ENCODE measurements around the gene ZNF428.
"Not testable (repeated sequence)": the region's sequence is repeated elsewhere in the genome, so short reads cannot be mapped to it uniquely, and the experiment has no call there.

The ZNF428 gene

GRCh38 chr19:43639519-43640423 is 20.3 kb upstream of the ZNF428 start, which contains the start of gene CADM4:
Gene CADM4 (minus strand): TSS chr19:43639850. CDS start chr19:43639790, 60 bp downstream.
- DNase-seq (ENCODE audit: low read depth) = peak; percentile 29

GRCh38 chr19:43638995-43639518 is 19.6 kb upstream of the ZNF428 start:
- DNase-seq (ENCODE audit: low read depth) = no peak

GRCh38 chr19:43638214-43638994 is 19.0 kb upstream of the ZNF428 start:
- DNase-seq (ENCODE audit: low read depth) = no peak

GRCh38 chr19:43636121-43636683 is 16.8 kb upstream of the ZNF428 start:
- DNase-seq (ENCODE audit: low read depth) = no peak

- DNase-seq (ENCODE audit: low read depth) = not testable (repeated sequence)
Observed at GRCh38 chr19:43635561-43635940, 16.1 kb upstream of the ZNF428 start.

GRCh38 chr19:43634872-43635560 is 15.6 kb upstream of the ZNF428 start:
- DNase-seq (ENCODE audit: low read depth) = no peak

- DNase-seq (ENCODE audit: low read depth) = no peak
Observed at GRCh38 chr19:43634506-43634871, 15.1 kb upstream of the ZNF428 start.

GRCh38 chr19:43634068-43634467 is 14.6 kb upstream of the ZNF428 start:
- DNase-seq (ENCODE audit: low read depth) = no peak

GRCh38 chr19:43633520-43633919 is 14.1 kb upstream of the ZNF428 start:
- no peak for DNase-seq (ENCODE audit: low read depth)

GRCh38 chr19:43631491-43631890 is 12.1 kb upstream of the ZNF428 start:
- no peak for DNase-seq (ENCODE audit: low read depth)

- no peak for DNase-seq (ENCODE audit: low read depth)
Observed at GRCh38 chr19:43628646-43629326, 9.4 kb upstream of the ZNF428 start.

GRCh38 chr19:43626838-43627237 is 7.4 kb upstream of the ZNF428 start:
- no peak for DNase-seq (ENCODE audit: low read depth)

- DNase-seq (ENCODE audit: low read depth) = no peak
Observed at GRCh38 chr19:43625918-43626579, 6.6 kb upstream of the ZNF428 start.

GRCh38 chr19:43624933-43625332 is 5.5 kb upstream of the ZNF428 start:
- peak; percentile 77 for DNase-seq (ENCODE audit: low read depth)

- no peak for DNase-seq (ENCODE audit: low read depth)
Observed at GRCh38 chr19:43623889-43624670, 4.7 kb upstream of the ZNF428 start.

- no peak for DNase-seq (ENCODE audit: low read depth)
Observed at GRCh38 chr19:43622956-43623355, 3.5 kb upstream of the ZNF428 start.

- no peak for DNase-seq (ENCODE audit: low read depth)
Observed at GRCh38 chr19:43622070-43622469, 2.6 kb upstream of the ZNF428 start.

- DNase-seq (ENCODE audit: low read depth) = peak; percentile 76
Observed at GRCh38 chr19:43620061-43621001, 902 bp upstream of the ZNF428 start.

- peak; percentile 23 for DNase-seq (ENCODE audit: low read depth)
Observed at GRCh38 chr19:43618921-43619261, 538 bp downstream of the ZNF428 start.

Measured in activated T-helper 9 cell treated with anti-CD3 and anti-CD28 coated beads, Interleukin-2, amount 50 U/mL, for 16 hours (primary cell).